SK-N-MC (cell line): ENCODE measurements around the gene CHST12.

ENCODE experiments used
- EZH2 ChIP-seq: fragments of 200-600 bp; sonication (generic); IDR thresholded peaks from one replicate; pipeline ENCODE4 v1.6.1; 2017; ENCODE audit warnings: antibody characterized with exemption
- FOXP2 ChIP-seq: optimal IDR thresholded peaks from 2 replicates; pipeline ENCODE3; 2011; ENCODE audit warnings: mild to moderate bottlenecking, moderate library complexity; ENCODE audit not compliant: insufficient read depth; ENCODE audit errors: extremely low read length, control extremely low read depth
- POLR2AphosphoS5 ChIP-seq: IDR thresholded peaks from 2 replicates; pipeline ENCODE4 v1.6.1; 2012; ENCODE audit warnings: mild to moderate bottlenecking, low read depth, low read length, borderline replicate concordance

DNA sequence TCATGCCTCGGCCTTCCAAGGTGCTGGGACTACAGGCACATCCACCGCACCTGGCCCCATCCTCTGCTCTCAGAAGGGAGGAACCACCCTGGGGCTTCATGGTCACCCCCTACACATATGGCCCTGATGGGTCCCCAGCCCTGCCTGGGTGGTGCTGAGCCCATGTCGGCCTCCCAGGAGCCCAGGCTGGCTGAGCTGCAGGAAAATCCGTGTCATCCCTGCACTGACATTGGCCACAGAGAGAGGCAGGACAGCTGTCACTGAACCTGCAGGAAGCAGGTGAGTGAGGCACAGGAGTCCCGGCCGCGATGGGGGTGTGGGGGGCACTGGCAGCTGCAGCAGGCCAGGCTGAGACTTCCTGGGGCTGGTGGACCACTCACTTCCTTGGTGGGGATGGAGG, 64.8 kb downstream of the CHST12 start:
- TF ChIP-seq EZH2 (no peak), POLR2AphosphoS5 (no peak), FOXP2 (no peak)
